Measurements from ENCODE around the gene NDST1.

Gene NDST1

DNA sequence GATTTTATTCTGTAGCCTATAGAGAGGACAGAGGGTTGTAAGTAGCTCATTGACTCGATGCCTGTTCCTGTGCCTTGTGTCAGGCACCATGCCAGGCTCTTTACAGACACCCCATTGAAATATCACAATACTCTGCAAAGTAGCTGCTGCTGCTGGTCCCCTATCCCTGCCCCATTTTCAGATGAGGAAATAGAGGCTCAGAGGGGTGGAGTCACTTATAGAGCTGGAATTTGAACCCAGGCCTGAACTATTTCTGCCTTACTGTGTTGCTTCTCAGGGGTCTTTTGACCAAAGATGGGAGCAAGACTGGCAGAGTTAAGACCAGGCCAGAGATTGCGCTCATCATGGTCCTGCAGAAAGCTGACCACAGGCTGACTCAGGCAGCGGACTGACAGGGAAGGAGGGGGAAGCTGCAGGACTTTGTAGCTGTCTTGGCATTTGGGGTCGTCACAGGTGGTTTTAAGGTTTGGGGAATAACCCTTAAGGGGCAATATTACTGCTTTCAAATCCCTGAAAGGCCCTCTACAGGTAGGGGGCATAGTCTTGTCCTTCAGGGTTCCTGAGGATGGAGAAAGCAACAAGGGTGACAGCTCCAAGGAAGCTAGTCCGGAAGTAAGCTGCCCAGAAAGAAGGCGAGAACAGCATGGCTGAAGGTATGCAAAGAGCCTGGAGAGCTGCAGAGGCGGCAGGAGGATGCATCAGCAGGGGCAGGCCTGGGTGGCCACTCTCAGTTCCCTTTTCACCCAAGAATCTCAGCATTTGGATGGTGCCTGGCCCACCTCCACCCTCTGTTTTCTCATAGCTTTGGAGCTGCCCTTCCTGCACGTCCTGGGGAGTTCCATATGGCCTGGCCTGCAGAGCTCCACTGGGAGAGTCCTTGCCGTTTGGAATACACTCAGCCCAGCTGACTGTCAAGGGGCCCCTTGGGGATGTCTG lies 18.3 kb upstream of the NDST1 start:
- DNase-seq: no peak

DNA sequence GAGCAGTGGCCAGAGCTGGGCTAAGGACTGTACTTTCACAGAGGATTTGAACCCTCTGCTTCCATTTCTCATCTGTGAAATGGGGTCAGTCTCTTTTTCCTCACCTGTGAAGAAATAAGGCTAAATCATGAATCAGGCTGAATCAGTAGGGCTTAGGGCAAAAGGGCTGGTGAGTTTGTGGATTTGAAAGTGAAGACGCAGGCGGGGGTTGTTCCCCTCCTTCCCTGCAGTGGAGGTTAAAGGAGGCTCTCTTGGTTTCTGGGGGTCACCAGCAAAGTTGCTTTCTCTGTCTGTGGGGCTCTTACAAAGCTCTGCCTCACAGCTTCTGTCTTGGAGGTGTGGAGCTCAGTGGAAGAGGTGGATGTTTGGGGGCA lies 17.6 kb upstream of the NDST1 start:
- DNase-seq: no peak

DNA sequence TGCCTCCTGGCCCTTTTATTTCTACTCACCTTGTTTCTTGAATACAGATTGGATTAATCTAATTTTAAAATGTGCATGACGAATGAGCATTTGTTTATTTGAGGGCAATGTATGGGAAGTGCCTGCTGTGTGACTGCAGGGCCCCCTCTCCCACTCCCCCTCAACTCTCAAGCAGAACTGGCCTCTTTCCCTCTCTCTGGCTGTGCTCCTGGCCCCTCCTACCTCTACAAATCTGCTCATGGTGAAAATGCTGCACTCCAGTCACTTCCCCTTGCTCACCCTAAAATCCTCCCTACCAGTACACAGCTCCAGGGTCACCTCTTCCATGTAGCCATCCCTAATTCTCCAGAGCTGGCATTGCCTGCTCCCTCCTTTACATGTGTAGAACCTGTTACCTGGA lies 17.2 kb upstream of the NDST1 start:
- DNase-seq: no peak

DNA sequence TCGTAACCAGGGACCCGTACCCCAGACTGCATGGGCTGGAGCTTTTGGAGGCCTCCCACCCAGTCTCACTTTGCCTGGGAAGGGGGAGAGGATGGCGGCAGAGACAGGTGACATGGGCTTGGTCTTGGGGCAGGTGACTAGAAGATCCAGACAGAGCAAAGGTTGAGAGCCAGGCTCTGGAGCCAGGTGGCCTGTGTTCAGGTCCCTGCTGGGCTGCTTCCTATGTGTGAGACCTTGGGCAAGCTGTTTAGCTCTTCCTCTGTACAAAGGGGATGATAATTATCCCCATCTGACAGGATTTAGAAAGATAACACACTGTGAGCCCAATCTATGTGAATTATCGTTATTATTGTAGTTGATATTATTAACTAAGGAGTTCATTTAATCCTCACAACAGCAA lies 16.1 kb upstream of the NDST1 start:
- no peak for DNase-seq

DNA sequence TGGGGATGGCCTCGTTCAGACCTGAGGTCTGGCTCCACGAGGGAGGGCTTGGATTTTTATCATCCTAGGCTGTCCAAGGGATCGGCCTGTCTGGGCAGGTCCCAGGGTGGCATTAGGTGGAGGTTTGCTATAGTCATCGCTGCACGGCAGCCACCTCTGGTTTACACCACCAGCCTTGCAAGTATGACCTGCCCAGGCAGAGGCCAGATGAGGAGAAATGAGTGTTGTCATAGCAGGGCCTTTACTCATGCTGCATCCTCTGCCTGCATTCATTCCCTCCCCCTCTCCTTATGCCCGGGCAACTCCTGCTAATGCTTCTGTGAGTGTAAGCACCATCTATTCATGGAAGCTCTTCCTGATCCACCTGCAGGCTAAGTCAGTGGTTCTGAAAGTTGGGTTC lies 15.3 kb upstream of the NDST1 start:
- no peak for DNase-seq

DNA sequence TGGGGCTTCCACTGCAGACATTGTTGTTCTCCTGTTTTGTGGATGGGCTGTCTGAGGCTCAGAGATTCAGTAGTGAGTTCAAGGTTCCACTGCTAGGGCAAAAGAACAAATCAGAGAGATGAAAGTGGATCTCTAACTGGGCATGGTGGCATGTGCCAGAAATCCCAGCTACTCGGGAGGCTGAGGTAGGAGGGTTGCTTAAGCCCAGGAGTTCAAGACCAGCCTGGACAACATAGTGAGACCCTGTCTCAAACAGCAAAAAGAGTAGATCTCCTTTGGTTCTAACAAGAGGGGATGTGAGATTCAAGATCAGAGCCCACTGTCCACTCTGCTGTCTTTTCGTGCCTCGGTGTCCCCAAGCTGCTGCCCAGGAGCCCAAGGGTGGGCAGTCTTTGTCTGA lies 11.8 kb upstream of the NDST1 start:
- no peak for DNase-seq

DNA sequence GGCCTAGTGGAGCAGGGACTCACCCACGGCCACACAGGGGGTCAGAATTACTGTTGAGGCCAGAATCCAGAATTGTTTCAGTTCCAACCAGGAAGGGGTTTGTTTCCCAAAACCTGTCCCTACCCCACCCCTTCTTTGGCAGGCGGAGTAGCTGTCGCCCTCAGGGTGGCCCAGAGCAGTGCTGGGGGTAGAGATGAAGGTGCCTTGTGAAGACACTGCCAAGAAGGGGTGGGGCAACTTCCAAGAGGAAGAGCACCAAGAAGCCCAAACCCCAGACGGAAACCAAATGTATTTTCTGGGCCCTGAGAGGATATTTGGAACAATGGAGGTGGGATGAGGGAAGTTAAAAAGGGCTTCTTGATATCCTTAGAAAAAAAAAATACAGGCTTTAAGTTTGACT lies 11.4 kb upstream of the NDST1 start:
- no peak for DNase-seq

DNA sequence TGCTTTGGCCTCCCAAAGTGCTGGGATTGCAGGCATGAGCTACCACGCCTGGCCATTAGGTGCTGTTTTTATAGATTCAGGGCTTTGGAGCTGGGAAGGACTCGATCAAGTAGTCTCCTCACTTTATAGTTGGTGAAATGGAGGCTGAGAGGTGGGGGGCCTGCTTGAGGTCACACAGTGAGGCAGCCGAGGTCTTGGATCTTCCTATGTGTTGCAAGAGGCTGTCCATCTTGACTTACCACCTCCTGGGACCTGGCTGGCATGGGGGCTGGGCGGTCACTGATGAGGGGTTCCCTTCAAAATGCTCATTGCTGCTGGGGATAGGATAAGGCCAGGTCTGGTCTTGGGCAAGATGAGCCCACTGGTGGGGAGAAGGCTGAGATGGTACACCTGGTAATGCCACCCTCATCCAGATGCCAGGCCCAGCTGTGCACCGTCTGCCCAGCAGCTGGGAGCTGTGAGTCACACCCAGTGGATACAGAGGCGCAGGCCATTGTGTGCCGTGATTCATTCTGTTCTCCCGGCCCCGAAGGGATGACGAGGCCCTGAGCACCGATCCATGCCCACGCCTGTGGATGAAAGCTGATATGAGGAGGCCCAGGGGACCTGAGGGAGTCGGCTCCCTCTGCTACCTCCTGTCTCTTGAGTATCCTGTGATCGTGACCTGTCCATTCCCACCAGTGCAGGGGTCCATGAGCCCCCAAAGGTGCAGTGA lies 10.5 kb upstream of the NDST1 start:
- DNase-seq: no peak

DNA sequence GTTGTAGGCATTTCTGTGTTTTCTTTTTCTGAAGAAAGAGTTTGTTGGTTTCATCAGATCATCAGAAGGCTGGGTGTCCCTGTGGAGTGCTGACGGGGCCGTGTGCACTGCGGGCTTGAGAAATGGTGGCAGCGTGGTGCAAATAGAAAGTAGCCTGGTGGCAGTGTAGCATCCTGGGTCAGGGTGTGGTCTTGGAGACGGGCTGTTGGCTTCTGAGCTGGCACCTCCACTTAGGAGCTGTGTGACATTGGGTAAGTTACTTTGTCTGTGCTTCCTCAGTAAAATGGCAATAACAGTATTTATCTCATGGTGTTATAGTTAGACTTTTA lies 10.0 kb upstream of the NDST1 start:
- no peak for DNase-seq

DNA sequence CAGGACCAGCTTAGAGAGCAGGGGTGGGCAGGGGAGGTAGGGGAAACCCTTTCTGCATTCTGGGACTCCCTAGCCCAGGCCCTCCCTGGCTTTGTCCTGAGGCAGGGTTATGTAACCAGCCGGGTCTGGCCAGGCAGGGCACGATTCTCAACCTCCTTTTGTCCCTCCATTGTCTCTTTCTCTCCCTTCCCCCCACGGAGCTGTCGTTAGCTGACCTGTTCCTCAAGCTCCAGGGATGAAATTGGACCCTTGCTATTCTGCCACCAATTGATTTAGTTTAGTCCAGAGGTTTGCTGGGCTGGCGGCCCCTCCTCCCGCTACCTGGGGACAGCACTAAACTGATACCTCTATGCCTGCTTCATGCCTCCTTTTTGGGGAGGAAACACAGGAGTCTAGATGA lies 9.4 kb upstream of the NDST1 start:
- no peak for DNase-seq

DNA sequence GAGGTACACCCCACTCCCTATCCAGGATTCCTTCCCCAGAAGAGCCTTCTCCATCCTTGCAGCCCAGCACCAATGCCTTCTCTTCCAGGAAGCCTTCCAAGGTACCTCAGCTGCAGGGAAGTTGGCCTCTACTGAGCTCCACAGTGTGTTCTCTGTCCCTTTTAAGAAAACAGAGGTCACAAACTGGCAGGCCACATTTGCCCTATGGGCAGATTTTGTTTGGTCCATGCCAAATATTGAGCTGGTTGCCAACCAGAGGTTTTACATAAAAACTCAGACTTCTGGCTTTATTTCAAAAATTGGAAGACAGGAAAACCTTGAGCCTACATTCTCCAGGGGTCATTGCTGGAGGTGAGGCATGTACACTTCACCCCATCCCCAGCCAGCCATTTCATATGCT lies 9.0 kb upstream of the NDST1 start:
- no peak for DNase-seq

DNA sequence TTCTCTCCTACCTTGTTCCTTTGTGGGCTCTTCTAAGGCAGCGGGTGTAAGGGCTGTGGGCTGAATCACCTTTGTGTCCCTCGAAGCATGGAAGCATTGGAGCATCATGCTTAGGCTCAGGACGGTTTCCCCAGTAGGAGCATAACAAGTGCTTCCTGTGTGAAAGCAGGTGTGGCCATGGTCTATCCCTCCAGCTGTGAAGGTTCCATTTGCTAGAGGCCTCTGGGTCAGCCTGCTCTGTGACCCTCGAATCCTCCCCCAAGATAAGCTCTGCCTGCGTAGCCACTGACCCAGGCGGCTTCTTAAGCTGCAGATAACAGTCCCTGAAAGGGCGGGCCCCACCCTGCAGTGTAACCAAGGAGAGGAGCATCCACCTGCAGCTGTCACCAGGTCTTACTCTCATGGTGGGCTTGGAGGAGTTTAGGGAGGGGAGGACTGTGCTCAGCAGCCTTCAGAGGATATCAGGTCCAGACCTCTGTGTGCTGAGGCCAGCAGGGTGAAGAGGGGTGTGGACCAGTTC lies 8.4 kb upstream of the NDST1 start:
- DNase-seq: no peak

DNA sequence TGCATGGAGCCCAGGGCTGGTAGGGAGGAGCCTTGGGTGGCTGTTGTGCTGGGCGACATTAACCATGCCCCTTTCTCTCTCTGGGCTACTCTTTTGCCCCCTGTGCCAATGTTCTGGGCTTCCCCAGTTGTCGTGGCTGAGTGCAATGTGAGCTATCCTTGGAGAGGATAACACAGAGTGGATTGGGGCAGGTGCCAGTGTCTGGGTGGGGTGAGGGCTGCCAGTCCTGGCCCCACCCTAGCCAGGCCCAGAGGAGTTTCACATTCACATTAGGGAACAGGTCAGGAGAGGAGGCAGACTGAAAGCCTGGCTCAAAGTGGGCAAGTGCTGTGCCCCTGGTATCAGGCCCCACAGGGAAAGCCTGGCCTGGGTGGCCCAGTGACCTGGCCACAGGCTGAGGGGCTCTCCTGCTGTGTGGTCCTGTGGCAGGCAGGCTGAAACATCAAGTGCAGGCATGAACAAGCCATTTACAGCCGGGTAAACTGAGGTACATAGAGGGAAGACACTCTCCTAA lies 7.5 kb upstream of the NDST1 start:
- no peak for DNase-seq

DNA sequence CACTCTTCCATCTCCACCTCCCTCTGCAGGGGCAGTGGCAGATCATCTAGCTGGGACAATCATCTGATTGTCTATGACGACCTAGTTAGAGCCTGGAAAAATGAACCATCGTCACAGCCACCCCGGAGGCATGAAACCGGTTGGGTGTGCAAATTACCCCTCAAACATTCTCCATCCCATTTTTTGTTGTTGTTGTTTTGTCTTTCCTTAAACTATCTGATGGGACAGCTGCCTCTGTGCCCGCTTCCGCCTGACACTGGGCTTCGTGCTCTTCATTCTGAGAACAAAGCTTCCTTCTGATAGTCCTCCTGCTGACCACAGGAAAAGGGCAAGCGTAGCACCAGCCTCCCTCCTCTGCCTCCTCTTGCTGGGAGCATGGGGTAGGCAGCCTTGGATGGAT lies 7.0 kb upstream of the NDST1 start:
- no peak for DNase-seq

DNA sequence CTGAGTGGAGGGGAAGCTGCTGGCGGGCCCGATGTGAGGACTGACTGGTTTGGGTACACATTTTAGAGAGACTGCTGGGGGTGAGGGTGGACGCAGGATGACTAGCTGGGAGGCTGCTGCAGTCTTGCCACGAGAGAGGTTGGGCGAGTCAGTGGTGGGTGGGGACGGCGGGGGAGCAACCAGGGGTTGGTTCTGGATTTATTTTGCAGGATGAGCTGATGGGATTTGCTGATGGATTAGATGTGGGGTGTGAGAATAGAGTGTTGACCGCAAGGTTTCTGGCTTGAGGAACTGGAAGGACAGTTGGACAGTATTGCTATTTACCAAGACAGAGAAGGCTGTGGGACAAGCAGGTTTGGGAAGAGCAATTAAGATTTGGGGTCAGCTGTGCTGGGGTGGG lies 5.8 kb upstream of the NDST1 start:
- DNase-seq: no peak

DNA sequence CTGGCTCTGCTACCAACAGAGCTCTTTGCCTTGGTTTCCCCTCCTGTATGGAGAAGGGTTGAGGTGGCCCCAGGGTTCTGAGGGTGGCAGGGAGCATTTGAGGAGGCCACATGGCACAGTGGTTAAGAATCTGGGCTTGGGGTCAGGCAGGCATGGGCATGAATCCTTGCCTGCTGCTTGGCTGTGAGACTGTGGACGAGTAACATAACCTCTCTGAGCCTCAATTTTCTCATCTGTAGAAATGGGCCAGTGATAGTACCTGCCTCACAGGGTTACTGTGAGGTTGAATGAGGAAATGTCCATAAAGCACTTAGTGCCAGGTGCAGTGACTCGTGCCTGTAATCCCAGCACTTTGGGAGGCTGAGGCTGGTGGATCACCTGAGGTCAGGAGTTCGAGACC lies 5.1 kb upstream of the NDST1 start:
- DNase-seq: no peak

DNA sequence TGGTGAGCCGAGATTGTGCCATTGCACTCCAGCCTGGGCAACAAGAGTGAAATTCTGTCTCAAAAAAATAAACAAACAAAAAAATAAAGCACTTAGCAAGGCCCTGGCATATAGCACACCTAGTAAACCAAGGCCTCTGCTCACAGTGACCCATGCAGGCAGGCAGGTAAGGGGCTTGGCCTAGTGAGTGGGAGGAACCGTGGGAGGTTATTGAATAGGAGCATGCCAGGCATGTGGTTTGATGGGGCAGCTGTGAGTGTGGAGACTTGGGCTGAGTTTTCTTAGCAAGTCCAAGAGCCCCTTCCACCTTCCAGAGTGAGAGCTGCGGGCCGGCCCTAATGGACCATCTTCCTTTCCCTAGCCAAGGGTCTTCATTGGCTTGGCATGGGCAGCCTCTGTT lies 4.5 kb upstream of the NDST1 start:
- no peak for DNase-seq

DNA sequence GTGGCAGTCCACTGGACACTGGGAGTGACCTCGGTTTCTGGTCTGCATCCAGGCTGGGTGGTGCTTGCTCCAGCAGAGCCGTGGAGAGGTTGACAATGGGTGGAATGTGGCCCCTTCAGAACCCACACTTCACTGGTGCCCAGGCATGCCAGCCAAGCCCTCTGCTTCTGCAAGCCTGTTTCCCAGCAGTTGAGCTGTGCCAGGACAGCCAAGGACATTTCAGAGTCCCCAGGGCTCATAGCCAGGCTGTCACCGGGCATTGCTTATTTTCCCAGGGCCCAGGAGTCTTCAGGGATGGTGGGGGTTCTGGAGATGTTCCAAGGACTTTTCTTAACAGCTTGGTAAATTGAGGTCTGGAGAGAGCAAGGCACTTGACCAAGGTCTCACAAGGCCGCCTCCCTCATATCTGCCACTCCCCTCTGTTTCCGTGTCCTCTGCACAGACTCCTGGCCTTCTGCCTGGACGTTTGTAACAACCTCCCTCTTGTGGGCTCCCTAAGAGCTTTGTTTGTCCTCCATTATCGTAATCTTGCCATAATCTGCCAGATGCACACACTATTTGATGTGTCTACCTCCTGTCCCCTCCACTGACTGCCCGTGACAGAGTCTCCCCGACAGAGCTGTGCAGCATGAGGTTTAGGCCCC lies 3.8 kb upstream of the NDST1 start:
- DNase-seq: no peak

DNA sequence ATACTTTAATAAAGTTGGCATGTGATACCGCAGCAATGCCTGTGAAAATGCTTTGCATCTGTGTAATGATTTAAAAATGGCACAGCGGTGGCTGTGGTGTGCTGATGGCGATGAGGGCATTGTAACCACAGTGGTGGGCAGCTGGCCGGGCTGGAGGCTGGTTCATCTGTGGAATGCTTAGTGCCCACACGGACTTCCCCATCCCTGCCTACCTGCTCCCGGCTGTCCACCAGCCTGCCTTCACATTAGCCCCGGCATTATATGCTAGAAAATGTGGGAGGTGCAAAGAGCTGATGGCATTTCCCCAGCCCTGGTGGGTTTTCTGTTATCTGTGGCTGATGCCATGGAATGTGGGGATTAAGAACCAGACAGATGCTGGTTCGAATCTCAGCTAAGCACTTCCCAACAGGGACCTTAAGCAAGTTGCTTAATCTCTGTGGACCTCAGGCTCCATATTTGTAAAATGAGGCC lies 2.9 kb upstream of the NDST1 start:
- no peak for DNase-seq

DNA sequence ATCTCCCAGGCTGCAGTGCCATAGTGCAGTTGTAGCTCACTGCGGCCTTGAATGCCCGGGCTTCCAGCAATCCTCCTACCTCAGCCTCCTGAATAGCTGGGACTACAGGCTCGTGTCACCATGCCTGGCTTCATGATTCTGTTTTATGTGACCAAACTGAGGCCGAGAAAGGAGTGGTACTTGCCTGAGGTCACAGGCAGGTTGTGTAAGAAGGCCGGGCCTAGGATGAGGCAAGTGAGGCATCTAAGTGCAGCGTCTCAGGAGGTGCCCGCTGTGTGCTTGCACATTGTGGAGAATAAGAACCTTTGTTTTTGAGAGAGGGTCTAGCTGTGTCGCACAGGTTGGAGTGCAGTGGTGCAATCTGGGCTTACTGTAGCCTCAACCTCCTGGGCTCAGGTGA lies 2.1 kb upstream of the NDST1 start:
- DNase-seq: no peak

DNA sequence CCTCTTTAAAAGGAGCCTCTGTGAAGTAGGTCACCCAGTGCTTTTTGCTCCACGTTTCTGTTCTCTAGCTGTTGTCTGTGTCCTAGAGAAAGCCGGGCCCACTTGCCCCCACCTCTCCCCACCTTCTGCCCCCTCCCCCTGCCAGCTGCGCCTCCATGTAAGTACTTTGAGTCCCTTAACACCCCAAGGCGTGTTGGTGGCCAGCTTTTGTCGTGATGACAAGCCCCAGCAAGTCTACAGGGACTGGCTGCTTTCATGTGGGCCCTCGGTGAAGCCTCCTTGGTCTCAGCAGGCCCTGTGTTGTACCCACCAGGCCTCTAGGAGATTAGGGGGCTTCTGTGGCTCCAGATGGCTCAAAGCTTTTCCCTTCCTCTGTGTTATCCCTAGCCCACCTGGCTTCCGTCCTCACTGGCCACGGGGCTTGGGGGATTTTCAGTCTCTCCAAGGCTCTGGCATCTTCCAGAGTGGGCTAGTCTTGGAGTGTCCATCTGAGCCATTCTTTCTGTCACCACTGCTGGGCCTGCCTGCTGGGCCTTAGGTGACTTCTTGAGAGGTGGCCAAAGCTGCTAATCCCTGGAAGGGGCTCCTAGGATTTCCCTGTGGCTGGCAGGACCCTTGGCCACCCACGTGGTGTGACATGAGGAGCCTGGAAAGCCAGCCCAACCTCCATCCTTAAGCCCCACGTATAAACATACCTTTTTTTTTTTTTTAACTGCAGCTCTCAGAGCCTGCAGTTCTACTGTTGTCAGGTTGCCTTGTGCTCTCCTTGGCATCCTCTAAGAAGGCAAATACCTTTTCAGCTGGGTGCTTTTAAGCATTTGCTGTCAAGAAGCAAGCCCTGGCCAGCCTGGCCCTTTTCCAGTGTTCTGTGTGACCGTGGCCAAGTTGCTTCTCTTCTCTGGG lies 1.1 kb upstream of the NDST1 start:
- no peak for DNase-seq

DNA sequence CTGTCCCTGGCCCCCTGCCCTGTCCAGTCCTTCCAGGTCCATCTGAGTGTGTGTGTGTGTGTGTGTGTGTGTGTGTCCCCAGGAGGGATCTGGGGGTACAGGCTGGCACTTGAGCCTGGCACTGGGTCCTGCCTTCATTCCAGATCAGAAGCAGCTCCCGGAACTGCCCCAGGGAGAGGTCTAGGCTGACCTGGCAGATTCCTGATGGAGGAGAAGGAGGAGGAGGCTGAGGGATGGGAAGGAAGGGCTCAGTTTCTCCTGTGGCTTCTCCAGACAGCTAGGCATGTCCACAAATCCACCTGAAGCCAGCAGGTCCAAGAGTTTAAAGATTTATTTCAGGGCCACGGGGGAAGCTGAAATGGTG lies 328 bp downstream of the NDST1 start:
- DNase-seq: no peak

DNA sequence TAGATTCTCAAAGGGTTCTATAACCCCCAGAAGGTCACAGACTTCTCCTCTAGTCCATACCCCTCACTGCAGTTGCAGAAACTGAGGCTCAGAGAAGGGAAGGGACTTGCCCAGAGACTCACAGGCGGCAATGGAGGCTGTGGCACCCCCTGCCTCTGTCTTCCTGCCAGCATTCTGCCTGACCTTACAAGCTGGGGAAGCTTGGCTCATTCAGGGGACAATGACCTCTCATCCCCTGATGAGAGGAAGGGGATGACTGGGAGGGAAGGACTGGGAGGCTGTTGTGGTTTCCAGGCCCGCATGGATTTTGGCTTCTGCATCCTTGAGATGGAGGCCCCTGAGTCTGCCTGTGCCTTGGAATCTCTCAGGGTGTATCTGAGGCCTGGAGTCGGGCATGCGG lies 897 bp downstream of the NDST1 start:
- DNase-seq: no peak
